ENCODE measurements around the gene WNT3. TPM values are rescaled to one million over a fixed set of nuclear protein-coding genes. Genes with fewer than 3 reads are reported as not detected.

Gene WNT3
- total RNA-seq, 4 donors from 2014 or later = 0.49 to 3.5 (median 2.2) TPM

DNA sequence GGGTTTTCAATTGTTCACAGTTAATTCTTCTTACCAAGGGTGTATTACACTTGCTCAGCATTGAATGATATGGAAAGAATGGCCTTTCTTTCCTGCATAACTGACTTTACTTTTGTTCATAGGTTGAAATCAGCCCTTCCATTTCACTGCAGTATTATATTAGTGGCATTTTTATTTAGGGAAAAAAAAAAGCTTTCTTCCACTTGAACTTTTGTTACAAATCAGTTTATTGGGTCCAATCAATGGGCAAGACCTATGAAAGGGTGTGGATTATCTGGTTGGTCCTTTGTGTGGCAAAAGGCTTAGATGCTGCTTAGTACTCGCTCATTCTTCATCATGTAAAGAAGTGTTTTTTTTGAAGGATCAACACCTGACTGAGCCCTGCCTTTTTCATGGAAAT is 74.1 kb downstream of the WNT3 start:
- Histone ChIP-seq H3K27ac (no peak overlapping the region), H3K4me3 (no peak overlapping the region), H3K9me3 (no peaks in the 10 kb centered on the region), H3K4me1 (peaks cover 0 to 9% (median 0%) of the 10 kb centered on the region in 3 donors), H3K27me3 (no peaks in the 10 kb centered on the region), H3K36me3 (peaks cover 0 to 11% (median 0%) of the 10 kb centered on the region in 3 donors)
- intact Hi-C loops (cut with DNase I) = no loop called here
- DNase-seq = no peak
- WGBS, 2 donors = 67 to 83% methylated on average over 1 of the region's 1 CpG
- TF ChIP-seq, protein P1, sequence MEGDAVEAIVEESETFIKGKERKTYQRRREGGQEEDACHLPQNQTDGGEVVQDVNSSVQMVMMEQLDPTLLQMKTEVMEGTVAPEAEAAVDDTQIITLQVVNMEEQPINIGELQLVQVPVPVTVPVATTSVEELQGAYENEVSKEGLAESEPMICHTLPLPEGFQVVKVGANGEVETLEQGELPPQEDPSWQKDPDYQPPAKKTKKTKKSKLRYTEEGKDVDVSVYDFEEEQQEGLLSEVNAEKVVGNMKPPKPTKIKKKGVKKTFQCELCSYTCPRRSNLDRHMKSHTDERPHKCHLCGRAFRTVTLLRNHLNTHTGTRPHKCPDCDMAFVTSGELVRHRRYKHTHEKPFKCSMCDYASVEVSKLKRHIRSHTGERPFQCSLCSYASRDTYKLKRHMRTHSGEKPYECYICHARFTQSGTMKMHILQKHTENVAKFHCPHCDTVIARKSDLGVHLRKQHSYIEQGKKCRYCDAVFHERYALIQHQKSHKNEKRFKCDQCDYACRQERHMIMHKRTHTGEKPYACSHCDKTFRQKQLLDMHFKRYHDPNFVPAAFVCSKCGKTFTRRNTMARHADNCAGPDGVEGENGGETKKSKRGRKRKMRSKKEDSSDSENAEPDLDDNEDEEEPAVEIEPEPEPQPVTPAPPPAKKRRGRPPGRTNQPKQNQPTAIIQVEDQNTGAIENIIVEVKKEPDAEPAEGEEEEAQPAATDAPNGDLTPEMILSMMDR (IDR thresholded peaks at IDR 0.05) = no peak
- TF ChIP-seq POLR2A (IDR thresholded peaks at IDR 0.05) = no peak

DNA sequence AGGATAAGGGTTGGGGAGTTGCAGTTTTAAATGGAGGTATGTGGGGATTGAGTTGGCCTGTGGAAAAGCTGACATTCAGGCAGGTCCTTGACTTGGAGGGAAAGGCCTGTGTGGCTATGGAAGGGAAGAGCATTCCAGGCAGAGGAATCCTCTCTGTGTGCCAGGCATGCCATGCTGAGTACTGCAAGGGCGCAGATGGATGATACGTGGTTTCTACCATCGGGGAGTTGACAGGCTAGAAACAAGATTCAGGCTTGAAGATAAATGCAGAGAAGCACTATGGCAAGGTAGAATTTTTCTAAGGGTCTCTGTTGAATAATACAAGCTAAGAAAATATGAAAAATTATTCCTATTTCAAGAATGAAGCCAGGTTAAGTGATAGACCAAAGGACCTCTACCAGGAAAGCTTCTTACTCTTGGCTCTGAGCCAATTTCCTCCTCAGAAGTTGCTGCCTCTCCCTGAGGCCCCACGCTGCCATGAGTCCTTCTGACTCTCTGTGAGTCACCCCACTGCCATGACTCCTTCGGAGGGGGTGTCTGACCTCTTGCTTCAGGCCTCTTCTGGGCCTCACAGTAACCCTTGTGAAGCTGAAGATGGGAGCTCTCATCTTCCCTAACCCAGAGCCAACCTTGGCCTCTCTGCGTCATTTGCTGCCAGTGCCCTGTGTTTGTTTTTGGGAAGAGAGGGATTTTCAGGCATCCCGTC is 75.8 kb downstream of the WNT3 start:
- H3K27ac ChIP-seq = no peak overlapping the region
- peaks cover 0 to 9% (median 0%) of the 10 kb centered on the region in 3 donors for H3K4me1 ChIP-seq
- H3K9me3 ChIP-seq = no peaks in the 10 kb centered on the region
- TF ChIP-seq, protein P1 (IDR thresholded peaks at IDR 0.05) = no peak
- TF ChIP-seq POLR2A (IDR thresholded peaks at IDR 0.05) = no peak
- intact Hi-C loops (cut with DNase I) = no loop called here
- H3K36me3 ChIP-seq = peaks cover 0 to 18% (median 0%) of the 10 kb centered on the region in 3 donors
- no peaks in the 10 kb centered on the region for H3K27me3 ChIP-seq
- WGBS, 2 donors = 55% methylated on average over 7 of the region's 7 CpGs
- no peak for DNase-seq
- no peak overlapping the region for H3K4me3 ChIP-seq

DNA sequence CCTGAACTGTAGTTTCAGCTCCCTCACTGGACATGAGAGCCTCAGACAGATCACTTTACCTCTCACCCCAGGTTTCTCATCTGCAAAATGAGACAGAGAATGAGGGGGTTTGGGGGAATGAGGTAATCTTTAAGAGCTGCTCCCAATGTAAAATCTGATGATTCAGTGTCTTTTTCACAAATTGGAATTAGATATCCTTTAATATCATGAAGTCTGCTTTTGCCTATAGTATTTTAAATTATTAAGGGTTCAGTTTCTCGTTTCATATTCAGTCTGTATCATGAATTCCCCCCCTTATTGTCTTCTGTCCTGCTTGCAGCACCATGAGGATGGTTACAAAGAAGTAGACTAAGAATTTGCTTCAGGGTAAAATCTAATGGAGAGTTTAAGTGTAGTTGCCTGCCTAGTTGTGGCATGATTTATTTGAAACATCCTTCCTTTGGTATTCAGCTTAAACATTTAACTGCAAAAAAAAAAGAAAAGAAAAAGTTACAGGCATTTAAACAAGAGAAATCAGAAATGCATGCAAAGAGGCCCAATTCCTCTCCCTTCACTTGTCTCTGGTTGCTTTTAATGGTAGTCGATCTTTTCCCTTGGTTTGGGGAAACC is 77.3 kb downstream of the WNT3 start:
- H3K9me3 ChIP-seq = no peaks in the 10 kb centered on the region
- intact Hi-C loops (cut with DNase I) = no loop called here
- no peaks in the 10 kb centered on the region for H3K27me3 ChIP-seq
- H3K27ac ChIP-seq = no peak overlapping the region
- H3K36me3 ChIP-seq = peaks cover 0 to 18% (median 0%) of the 10 kb centered on the region in 3 donors
- peaks cover 0 to 9% (median 0%) of the 10 kb centered on the region in 3 donors for H3K4me1 ChIP-seq
- WGBS, 2 donors = 57 to 63% methylated on average over 2 of the region's 2 CpGs
- DNase-seq = no peak
- H3K4me3 ChIP-seq = no peak overlapping the region
- no peak for TF ChIP-seq POLR2A (IDR thresholded peaks at IDR 0.05)
- TF ChIP-seq, protein P1 (IDR thresholded peaks at IDR 0.05) = no peak

DNA sequence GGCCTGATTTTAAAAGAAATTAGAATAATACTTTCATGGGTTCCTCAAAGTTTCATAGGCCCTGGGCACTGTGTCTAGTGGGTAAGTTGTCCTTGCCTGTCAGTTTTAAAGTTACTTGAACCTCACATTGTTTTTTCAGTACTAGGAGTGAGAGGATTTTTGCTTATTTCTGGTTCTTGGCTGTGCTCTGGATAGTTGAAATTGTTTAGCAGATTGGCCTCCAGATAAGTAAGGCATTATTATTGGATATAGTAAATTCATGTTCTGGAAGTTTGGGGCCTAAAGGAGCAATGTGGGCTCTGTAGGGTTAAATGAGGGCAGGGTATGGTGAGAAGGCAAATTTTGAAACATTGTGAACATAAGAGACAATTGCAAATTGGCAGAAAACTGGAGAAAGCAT is 78.5 kb downstream of the WNT3 start:
- peaks cover 0 to 18% (median 0%) of the 10 kb centered on the region in 3 donors for H3K36me3 ChIP-seq
- peaks cover 0 to 9% (median 0%) of the 10 kb centered on the region in 3 donors for H3K4me1 ChIP-seq
- intact Hi-C loops (cut with DNase I) = no loop called here
- no peak for DNase-seq
- H3K27me3 ChIP-seq = no peaks in the 10 kb centered on the region
- no peak overlapping the region for H3K27ac ChIP-seq
- no peak overlapping the region for H3K4me3 ChIP-seq
- TF ChIP-seq, protein P1 (IDR thresholded peaks at IDR 0.05) = no peak
- TF ChIP-seq POLR2A (IDR thresholded peaks at IDR 0.05) = no peak
- no peaks in the 10 kb centered on the region for H3K9me3 ChIP-seq

DNA sequence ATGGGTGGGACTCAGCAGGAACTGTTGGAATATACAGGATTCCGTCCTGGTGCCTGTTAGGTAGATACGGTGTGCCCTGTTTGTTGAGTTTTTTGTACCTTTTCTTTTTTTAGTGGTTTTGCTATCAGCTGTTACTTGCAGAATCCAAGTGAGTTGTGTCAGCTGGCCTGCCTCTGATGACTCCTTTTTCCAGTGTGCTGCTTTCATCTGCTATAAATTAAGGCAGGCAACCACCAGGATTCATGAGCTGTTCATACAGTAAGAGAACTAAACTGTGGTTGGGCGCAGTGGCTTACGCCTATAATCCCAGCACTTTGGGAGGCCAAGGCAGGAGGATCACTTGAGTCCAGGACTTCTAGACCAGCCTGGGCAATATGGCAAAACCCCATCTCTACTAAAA is 79.9 kb downstream of the WNT3 start:
- intact Hi-C loops (cut with DNase I) = no loop called here
- TF ChIP-seq POLR2A (IDR thresholded peaks at IDR 0.05) = no peak
- TF ChIP-seq, protein P1 (IDR thresholded peaks at IDR 0.05) = no peak
- Histone ChIP-seq H3K9me3 (no peaks in the 10 kb centered on the region), H3K4me3 (no peak overlapping the region), H3K36me3 (peaks cover 0 to 18% (median 0%) of the 10 kb centered on the region in 3 donors), H3K27me3 (no peaks in the 10 kb centered on the region), H3K4me1 (peaks cover 0 to 21% (median 0%) of the 10 kb centered on the region in 3 donors), H3K27ac (no peak overlapping the region)
- no peak for DNase-seq
- 94 to 96% methylated on average over 4 of the region's 4 CpGs for WGBS, 2 donors

All from esophagus squamous epithelium (tissue), 5 donors.